ENCODE data around the gene LIMS1. TPM values are rescaled to one million over a fixed set of nuclear protein-coding genes. Genes with fewer than 3 reads are reported as not detected.

Gene LIMS1, protein sequence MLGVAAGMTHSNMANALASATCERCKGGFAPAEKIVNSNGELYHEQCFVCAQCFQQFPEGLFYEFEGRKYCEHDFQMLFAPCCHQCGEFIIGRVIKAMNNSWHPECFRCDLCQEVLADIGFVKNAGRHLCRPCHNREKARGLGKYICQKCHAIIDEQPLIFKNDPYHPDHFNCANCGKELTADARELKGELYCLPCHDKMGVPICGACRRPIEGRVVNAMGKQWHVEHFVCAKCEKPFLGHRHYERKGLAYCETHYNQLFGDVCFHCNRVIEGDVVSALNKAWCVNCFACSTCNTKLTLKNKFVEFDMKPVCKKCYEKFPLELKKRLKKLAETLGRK
- 42.1 and 51.6 TPM in 2 replicates for total RNA-seq

DNA sequence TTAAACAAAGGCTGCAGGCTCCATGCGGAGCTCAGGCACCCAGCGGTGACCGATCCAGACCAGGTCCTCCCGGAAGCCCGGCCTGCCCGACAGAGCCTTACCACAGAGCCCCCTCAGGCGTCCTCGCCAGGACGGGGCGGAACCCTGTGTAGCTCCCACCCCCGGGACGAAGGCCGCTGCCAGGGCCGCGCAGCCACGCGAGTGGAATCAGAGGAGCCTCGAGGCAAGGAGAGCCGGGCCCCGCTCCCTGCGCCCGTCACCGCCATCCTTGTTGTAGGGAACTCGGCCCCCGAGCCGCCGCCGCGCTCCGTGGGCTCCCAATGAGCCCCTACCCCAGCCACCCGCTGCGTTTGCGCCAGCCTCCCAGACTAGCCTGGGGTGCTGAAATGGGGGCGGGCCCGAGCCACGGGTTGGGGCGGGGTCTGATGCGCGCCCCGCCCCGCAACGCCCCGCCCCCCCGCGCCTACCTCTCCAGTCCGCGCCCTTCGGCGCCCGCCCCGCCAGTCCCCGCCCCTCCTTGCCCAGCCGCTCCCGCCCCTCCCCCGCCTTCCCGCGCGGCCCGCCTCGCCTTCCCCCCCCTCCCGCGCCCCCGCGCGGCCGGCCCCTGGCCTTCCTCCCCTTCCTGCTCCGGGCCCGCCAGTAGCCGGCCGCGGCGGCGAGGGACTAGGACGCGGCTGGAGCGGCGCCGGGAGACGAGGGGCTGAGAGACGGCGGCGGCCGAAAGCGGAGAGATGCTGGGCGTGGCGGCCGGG is at the start of gene LIMS1:
Gene LIMS1, plus strand, starts transcription at position 639 of the 752 bp plus-strand sequence. Its CDS starts 93 bp downstream, at position 732.

DNA sequence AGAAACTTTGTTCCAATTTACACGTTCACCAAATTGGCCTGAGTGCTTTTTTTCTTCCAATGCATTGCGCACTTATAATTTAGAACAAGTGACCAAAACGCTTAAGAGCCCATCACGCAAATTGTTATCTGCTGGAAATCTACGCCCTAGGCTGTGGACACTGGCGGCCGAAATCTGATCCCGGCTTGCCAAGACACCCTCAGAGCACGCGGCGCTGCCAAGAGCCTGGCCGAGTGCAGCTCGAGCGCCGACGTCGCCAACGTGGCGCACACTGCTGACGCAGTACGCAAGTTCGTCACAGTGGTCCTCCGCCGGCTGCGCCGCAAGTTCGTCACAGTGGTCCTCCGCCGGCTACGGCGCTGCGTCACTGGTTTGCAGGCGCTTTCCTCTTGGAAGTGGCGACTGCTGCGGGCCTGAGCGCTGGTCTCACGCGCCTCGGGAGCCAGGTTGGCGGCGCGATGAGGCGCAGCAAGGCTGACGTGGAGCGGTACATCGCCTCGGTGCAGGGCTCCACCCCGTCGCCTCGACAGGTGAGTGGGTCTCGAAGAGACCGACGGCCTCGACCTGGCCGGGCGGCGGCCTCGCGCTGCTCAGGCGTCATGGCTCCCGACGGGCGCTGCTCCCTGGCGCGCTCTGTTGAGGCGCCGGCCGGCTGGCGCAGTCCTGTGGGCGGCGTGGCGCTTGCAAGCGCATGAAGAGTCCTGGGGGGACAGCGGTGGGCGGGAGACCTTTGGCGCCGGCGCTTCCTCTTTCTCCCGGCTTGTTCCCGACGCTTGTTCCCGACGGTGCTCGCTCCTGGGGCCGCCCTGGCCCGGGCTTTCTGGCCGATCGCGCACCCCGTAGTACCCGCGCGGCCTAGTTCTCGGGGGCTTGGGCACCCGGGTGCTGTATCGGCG is 185.1 kb downstream of the LIMS1 start, which contains the start of gene RANBP2:
Gene RANBP2, plus strand, starts transcription at position 334 of the 896 bp plus-strand sequence. Its CDS starts 125 bp downstream, at position 459.

Other genes with a start within 250 kb of the LIMS1 start
- gene SULT1C2, start 245.6 kb upstream of the LIMS1 start, total RNA-seq, result under 0.01 and 0.83 TPM in 2 replicates
- 0.37 TPM in 1 of 2 replicates, not detected in the other for gene SULT1C4, start 156.5 kb upstream of the LIMS1 start, total RNA-seq
- 20.9 and 26.2 TPM in 2 replicates for gene GCC2, start 85.3 kb upstream of the LIMS1 start, total RNA-seq
- gene RANBP2, start 185.0 kb downstream of the LIMS1 start, total RNA-seq, result 49.4 and 63.2 TPM in 2 replicates